HG03159 (cell line): ENCODE measurements around the gene GGA1.
A peak's percentile ranks its signal among the peaks of the same experiment; 100 is the strongest.

Experiments
- ATAC-seq: cut with Tn5 transposase; IDR thresholded peaks from one replicate; pipeline ENCODE4 v1.9.1; 2021; ENCODE audit warnings: mild to moderate bottlenecking, moderate library complexity; ENCODE audit not compliant: unreplicated experiment

GGA1 gene, protein sequence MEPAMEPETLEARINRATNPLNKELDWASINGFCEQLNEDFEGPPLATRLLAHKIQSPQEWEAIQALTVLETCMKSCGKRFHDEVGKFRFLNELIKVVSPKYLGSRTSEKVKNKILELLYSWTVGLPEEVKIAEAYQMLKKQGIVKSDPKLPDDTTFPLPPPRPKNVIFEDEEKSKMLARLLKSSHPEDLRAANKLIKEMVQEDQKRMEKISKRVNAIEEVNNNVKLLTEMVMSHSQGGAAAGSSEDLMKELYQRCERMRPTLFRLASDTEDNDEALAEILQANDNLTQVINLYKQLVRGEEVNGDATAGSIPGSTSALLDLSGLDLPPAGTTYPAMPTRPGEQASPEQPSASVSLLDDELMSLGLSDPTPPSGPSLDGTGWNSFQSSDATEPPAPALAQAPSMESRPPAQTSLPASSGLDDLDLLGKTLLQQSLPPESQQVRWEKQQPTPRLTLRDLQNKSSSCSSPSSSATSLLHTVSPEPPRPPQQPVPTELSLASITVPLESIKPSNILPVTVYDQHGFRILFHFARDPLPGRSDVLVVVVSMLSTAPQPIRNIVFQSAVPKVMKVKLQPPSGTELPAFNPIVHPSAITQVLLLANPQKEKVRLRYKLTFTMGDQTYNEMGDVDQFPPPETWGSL

DNA sequence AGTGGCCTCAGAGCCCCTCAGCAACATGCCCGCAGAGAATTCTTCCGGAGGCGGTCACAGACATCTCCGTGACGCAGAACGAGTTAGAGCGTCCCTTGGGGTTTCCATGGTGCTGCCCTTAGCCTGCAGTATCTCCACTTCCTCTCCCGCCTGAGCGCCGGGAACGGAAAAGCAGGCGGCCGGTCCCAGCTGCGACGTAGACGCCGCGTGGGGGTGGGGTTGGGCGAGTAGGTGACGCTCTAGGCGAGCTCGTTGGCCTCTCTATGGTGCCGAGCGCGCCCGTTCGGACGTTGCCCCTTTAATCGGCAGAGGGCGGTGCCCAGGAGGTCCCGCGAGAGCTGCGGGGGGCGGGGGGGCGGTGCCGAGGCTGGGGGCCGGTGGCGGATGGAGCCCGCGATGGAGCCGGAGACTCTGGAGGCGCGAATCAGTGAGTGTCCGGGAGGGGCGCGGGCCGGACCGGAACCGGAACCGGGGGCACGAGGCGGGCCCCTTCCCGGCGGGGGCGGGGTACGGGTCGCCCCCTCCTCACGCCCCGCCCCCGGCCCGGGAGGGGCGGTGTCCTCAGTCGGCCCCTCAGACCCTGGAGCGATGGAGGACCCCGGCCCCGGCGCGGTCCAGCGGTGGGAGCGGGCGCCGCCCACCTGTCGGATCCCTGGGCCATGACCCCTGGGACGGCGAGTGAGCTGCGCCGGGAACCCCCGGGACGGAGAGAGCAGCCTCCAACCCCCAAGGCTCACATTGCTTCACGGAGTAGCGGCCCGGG is at the start of gene GGA1:
Gene GGA1, plus strand, starts transcription at position 358 of the 763 bp plus-strand sequence. Its CDS starts 27 bp downstream, at position 385.
- peak; percentile 64 for ATAC-seq

DNA sequence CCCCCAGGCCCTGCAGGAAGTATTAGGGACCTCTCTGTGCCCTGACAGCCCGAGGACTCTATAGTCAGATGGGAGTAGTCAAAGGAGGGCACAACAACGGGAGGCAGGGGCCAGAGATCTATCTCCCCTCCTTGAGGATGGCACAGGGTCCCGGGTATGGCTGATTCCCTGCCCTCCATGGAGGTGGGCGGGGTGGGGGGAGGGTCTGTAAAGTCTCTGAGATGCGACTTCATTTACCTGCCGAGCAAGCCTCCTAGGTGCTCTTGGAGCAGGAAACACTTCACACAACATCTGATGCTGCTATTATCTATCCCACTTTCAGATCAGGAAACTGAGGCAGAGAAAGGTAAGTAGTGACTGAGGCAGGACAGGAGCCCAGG is 49.1 kb upstream of the GGA1 start:
- no peak for ATAC-seq

DNA sequence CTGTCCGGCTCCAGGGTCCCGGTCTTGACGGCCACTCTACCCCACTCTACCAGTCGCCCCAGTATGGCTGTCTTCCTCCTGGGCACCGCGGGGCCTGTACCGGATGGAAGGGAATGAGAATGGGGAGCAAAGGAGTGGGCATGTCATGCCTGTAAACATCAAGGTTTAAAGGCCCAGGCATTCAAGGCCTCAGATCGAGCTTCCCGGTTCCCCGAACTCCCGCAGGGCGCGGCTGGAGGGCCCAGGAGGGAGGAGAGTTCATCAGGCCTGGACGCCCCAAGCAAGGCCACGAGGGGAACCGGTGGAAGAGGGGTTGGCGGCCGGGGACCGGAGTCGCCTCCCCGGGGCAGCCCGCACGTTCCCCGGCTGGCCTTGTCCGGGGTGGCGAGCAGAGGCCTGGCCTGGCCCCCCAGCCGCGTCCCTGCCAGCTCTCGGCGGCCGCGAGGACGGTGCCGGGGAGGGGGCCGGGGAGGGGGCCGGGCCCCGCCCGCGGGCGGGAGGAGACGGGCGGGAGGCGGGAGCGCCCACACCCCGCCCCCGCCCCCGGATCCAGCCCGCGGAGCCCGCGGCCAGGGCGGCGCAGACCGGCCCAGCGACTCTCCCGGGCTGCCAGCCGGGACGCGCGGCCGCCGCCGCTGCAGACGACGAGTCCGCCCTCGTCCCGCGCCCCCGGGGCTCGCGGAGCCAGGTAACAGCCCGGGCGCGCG is 48.6 kb upstream of the GGA1 start, which contains the start of gene CDC42EP1:
Gene CDC42EP1, plus strand, starts transcription at position 580 of the 707 bp plus-strand sequence. CDS start 5,870 bp downstream, outside the sequence.
- no peak for ATAC-seq

DNA sequence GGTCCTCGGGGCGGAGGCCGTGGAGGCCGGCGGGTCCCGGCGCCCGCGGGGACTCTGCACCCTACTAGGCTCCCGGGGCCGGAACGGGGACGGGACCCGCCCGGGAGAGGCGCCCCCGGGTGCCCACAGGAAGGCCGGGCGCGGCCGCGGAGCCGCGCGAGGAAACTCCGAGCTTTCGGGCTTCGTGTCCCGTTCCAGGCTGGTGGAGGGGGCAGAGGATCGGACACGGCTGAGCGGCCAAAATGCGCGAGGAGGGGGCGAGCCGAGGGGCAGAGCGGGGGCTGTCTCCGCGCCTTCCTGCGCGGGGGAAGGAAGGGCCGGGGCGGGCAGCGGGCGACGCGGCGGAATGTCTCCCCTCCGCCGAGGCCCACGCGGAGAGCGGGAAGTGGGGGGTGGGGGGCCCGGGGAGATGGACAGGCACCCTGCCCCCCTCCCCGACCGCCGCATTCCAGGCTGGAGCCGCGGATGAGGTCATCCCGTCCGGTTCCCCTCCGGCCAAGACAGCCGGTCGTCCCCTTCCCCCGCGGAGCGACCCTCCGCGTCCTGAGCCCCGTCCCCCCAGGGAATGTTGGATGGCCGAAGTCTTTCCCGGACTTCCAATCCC is 47.9 kb upstream of the GGA1 start:
- no peak for ATAC-seq

DNA sequence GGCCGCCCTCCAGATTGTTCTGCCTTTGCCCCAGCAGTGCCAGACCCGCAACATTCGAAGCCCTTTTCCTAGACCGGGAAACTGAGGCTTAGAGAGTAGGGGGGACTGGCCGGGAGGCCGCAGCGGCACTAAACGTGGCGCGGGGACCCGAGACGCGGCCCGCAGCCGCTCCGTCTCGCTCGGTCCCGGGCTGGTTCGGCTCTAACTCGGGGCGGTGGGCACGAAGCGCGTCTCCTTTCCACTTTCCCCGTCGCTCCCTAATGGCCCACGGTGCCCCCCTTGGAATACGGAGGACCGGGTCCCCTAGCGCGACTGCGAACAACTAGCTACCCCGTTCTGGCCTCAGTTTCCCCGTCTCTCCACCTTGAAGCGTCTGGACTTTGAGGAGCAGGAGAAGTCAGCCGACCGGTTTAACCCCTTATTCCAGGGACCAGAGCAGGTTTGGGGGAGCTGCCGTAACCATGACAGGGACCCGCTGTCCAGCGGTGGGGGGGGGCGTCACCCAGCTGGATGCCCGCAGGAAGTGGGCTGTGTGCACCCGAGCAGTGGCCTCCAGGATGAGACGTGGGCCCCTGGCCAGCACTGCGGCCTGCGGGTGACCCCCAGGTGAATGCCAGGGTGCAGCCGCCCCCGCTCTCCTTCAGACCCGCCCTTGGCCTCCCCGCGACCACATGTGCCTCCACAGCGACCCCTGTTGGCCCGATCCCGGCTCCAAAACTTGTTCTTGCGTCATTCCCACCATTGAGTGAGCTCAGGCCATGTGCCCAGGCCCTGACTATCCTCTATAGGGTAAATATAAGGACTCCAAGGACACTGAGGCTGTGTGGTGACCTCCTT is 47.2 kb upstream of the GGA1 start:
- no peak for ATAC-seq

DNA sequence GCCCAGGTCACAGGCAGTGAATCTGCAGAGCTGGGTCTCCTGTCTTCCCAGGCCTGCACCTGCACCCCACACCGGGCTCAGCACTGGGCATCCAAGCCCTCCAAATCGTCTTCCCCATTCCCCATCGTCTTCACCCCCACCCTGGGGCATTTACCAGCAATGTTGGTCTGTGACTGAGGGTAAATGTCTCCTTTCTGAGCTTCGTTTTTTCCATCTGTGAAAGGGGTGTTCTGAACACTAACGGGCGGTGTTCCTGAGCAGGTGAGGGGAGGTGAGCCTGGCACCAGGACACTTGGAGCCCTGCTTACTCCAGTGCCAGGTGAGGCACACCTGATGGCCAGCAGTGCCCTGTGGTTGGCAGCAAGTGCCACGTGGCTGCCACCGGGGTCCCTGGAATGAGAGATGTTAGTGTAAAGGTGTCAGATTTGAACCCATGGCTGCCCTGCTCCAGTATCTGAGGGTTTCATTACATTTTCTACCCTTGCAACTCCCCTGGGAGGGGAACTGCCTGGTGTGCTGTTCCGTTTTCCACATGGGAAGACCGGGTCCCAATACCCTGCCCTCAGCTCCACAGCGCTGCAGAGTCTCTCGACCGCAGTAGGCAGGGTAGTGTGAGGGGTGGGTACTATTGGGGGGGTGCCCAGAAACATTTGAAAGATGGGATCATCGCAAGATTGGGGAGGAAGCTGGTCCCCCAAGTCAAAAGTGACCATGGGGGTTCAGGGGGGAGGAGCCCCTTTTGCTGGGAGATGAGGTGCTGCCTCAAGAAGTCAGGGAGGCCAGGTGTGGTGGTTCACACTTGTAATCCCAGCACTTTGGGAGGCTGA is 46.4 kb upstream of the GGA1 start:
- no peak for ATAC-seq

DNA sequence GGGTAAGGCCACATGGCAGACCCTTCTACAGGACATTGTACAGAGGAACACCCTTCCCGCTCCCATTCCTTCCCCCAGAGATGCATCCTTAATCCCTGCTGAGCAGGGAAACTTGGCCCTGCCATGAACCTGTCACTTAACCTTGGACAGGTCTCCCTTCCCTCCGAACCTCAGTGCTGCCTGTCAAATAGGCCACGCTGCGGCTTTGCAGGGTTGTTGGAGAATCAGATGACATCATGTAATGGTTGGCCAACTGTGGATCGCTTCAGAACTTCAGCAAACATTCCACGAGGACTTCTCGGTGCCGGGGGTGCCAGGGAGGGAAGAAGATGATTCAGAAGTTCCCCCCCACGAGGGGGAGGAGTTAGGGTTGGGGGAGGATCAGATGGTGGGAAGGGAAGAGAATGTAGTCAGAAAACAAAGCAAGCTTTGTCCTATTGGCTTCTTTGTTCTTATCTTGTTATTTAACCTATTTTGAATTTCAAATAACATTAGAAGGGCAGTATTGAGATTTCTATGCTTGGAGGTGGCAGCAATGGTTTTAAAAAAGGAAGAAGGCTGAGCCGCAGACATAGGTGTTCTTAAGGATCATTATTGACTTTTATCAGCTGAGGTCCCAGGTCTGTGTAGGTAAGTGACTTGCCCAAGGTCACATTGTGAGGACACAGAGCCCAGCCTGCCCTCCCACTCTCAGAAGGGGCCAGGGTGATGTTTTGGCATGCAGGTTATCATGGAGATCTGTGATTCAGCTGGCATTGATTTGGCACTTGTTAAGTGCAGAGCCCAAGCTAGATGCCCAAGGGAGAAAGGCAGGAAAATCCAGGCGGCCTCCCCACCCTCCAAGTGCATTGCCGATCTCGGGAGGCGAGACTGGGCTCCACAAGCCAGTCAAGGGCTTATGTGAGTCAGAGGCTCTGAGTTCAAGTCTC is 45.2 kb upstream of the GGA1 start:
- ATAC-seq: no peak

DNA sequence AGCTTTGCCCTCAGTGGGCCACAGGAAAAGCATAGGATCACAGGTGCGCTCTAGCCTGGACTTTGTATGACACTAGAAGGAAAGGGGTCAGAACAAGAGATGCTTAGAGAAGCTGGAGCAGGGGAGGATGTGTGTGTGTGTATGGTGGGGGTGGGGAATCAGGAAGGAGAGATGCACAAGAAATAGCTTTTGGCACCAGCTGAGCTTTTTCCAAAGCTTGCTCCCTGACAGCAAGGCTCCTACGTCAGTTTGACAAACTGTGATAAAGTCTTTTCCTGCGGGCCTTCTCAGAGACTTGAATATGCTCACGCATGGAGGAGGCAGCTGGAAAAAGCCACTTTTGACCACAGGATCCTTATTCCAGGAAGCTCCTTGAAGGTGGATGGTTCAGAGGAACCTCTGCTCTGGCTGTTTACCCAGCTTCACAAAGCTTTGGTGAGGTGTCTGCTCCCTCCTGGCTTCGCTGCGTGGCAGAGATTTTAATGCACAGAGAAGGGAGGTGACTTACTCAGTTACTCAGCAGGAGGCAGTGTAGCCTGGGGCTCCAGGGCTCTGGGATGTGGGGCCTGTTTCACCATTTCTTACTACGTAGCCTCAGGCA is 44.4 kb upstream of the GGA1 start:
- ATAC-seq: no peak

DNA sequence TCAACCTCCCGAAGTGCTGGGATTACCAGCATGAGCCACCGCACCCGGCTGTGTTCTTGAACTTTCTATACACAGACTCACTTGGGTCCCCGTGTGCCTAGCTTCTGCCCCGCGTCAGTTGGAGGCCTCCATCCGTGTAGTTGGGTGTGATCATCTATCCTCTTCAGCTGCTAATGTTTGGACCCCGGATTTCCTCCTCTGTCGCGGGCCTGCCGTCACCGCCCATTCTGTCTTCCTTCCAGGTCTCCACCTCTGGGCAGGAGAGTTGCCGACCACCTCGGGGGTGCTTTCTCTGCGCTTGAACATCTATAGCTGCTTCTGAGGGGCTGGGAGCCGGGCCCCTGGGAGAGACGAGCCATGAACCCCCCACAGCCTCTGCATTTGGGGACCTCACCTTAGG is 42.8 kb upstream of the GGA1 start:
- ATAC-seq: no peak

DNA sequence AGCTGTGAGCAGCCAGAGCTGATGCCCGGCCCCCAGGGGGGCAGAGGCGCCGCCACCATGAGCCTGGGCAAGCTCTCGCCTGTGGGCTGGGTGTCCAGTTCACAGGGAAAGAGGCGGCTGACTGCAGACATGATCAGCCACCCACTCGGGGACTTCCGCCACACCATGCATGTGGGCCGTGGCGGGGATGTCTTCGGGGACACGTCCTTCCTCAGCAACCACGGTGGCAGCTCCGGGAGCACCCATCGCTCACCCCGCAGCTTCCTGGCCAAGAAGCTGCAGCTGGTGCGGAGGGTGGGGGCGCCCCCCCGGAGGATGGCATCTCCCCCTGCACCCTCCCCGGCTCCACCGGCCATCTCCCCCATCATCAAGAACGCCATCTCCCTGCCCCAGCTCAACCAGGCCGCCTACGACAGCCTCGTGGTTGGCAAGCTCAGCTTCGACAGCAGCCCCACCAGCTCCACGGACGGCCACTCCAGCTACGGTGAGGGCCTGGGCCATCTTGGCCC is 42.3 kb upstream of the GGA1 start:
- ATAC-seq: no peak

DNA sequence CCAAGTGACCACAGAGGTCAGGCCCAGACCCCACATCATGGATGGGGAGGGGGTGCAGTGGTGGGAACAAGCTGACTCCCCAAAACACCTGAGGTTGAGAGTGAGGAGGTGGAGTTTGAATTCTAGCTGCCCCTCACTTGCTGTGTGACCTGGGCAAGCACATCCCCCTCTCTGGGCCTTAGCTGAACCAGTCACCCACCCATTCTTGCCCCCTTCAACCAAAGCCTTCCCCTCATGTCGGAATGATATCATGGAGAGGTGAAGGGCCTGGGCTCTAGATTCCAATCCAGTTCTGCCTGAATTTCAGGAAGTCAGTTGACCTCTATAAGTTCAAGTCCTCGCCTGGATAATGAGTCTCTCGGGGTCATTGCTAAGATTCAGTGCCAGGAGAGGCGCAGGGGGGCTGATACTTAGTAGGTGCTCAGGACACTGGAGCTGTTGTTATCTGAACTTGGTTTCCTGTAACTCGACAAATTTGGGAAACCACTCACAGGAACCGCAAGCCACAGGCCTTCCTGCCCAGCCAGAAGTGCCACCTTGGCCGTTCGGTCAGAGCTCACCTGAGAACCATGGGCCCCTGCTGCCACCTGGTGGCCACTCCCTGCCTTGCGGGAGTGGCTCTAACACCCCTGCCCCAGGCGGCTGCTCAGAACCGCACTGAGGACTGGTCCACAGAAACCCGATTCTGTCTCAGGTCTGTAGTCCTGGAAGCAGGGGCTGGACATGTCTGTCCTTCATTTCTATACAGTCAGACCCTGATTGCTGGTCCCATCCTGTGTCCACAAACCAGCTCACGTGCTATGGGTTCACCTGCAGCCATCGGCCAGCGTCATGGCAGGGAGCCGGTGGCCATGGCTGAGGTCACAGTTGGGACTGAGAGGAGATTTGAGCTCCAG is 41.5 kb upstream of the GGA1 start:
- ATAC-seq: no peak

DNA sequence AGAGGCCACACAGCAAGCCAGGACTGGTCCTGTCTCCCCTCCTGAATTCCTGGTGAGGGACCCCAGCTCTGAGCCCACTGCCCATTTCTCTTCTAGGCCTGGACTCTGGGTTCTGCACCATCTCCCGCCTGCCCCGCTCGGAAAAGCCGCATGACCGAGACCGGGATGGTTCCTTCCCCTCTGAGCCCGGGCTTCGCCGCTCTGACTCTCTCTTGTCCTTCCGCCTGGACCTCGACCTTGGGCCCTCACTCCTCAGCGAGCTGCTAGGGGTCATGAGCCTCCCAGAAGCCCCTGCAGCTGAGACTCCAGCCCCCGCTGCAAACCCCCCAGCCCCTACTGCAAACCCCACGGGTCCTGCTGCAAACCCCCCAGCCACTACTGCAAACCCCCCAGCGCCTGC is 40.6 kb upstream of the GGA1 start:
- no peak for ATAC-seq

DNA sequence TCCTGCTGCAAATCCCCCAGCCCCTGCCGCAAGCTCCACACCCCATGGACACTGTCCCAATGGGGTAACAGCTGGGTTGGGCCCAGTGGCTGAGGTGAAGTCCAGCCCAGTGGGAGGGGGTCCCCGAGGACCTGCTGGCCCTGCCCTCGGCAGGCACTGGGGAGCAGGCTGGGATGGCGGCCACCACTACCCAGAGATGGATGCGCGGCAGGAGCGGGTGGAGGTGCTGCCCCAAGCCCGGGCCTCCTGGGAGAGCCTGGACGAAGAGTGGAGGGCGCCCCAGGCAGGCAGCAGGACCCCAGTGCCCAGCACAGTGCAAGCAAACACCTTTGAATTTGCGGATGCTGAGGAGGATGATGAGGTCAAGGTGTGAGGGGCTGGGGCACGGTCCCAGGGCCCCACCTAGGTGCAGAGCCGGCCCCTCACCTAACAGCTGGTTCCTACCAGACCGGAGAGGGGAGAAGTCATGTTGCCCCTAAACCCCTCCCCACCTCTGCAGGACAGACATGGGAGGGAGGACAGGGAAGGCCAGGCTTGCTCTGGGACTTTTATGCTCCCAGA is 40.1 kb upstream of the GGA1 start:
- no peak for ATAC-seq

DNA sequence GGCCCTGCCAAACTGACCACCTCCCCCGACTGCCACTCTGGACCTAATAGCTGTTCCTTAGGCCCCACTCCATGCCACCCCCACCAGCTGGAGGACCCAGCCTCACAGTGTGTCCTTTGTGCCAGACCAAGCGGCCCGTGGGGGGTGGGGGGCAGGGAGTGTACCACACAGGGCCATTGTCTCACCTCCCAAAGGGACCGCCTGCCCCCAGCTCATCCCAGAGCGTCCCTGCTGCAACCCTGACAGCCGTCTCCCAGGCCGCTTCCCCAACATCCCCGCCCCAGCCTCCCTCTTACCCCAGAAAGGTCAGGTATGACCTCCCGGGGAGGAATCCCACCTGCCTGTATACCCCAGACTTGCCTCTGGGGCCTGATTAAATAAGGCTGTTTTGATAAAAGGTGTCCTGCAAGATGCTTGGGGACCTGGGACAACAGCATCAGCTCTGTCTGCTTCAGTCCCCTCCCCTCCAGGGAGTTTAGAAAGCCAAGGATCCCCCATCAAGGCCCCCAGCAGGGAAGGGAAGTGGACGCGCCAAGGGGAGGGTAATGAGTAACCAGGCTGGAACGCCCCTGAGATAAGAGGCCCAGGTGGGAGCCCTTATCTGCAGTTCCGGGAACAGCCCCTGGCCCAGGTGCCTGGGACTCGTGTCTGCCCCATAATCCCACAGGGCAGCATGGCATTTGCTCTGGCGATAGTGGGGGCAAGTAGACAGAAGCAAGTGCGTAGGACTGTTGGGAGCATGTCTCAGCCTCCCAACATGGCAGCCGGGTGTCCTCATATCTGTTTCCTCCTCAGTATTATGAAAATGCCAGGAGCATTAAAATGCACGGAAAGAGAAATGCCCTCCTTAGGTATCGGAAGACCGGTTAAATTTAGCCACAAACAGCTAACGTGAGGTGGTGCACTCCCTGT is 39.4 kb upstream of the GGA1 start:
- no peak for ATAC-seq
